A549 (cell line): ENCODE data around the gene PLEKHM2. TPM values are rescaled to one million over a fixed set of nuclear protein-coding genes. Genes with fewer than 3 reads are reported as not detected.
A peak's percentile ranks its signal among the peaks of the same experiment; 100 is the strongest.

ENCODE experiments used
- ATAC-seq, 2 experiments: fragments of 200-7000 bp in 1 of 2; fragments of >200 bp in 1 of 2; cut with Nextera tagmentation in 1 of 2; cut with Tn5 transposase in 1 of 2; 3 replicates each; pipeline versions ENCODE4 v1.8.0 to v1.9.1; 2018 to 2020; ENCODE audit warnings: mild to moderate bottlenecking in 1 of 2, moderate library complexity in 1 of 2
- CTCF ChIA-PET: fragments of 300-600 bp; sonication (Branson Sonifier 250); formaldehyde crosslinking; extraction: SDS; loops from one replicate; lab custom pipeline; 2021; ENCODE audit warnings: antibody characterized with exemption, inconsistent platforms; lab: Yijun Ruan, JAX
- POLR2A ChIA-PET: fragments of 350-600 bp; formaldehyde crosslinking; extraction: SDS; loops from one replicate; lab custom pipeline; 2021; ENCODE audit warnings: antibody characterized with exemption, inconsistent platforms; lab: Yijun Ruan, JAX
- DNase-seq, 2 experiments: peaks; one replicate each; pipeline versions ENCODE4 v3.0.0 to v3.0.0-alpha.2; 2011 to 2016; ENCODE audit warnings: low read depth in 1 of 2, low spot score in 1 of 2
- FAIRE-seq: peaks from 2 replicates; lab custom pipeline; 2011; peaks lifted over from hg19 to GRCh38; lab: Jason Lieb, UNC
- H3K27ac ChIP-seq, 2 experiments: fragments of >200 bp; sonication (Bioruptor Twin); formaldehyde crosslinking; 3 replicates each; pipeline ENCODE4 v1.5.1; 2016 to 2017
- H3K4me1 ChIP-seq: fragments of >200 bp; sonication (Bioruptor Twin); formaldehyde crosslinking; 3 replicates; pipeline ENCODE4 v1.6.1; 2016
- H3K4me2 ChIP-seq: fragments of >200 bp; sonication (Bioruptor Twin); formaldehyde crosslinking; 3 replicates; pipeline ENCODE4 v1.6.1; 2016
- H3K4me3 ChIP-seq: fragments of >200 bp; sonication (Bioruptor Twin); formaldehyde crosslinking; 3 replicates; pipeline ENCODE4 v1.5.1; 2016
- H3K9me3 ChIP-seq: fragments of >200 bp; sonication (Bioruptor Twin); formaldehyde crosslinking; 3 replicates; pipeline ENCODE4 v1.6.1; 2016
- ATOH8 ChIP-seq: fragments of 250-450 bp; sonication (Bioruptor Pico); IDR thresholded peaks from 2 replicates; pipeline ENCODE4 v1.5.0; 2020; ENCODE audit warnings: low read depth, mild to moderate bottlenecking, moderate library complexity
- CBX2 ChIP-seq: fragments of 200-600 bp; sonication (generic); IDR thresholded peaks from 2 replicates; pipeline ENCODE4 v1.6.1; 2016; ENCODE audit warnings: low read depth, mild to moderate bottlenecking, borderline replicate concordance
- CBX8 ChIP-seq: fragments of 200-600 bp; sonication (generic); IDR thresholded peaks from 2 replicates; pipeline ENCODE4 v1.6.1; 2016
- CEBPB ChIP-seq, 2 experiments: fragments of >200 bp in 1 of 2; sonication (Bioruptor Twin) in 1 of 2; formaldehyde crosslinking in 1 of 2; IDR thresholded peaks; 2 replicates each; pipeline ENCODE4 v1.6.1; 2012 to 2016
- CHD2 ChIP-seq: fragments of 150-350 bp; IDR thresholded peaks from 2 replicates; pipeline ENCODE4 v1.6.1; 2014; ENCODE audit warnings: low read length; ENCODE audit not compliant: partially characterized antibody
- CHD4 ChIP-seq: fragments of 200-600 bp; sonication (generic); IDR thresholded peaks from 2 replicates; pipeline ENCODE4 v1.6.1; 2016; ENCODE audit warnings: antibody characterized with exemption, mild to moderate bottlenecking, borderline replicate concordance
- E2F6 ChIP-seq: IDR thresholded peaks from 2 replicates; pipeline ENCODE4 v1.6.1; 2012; ENCODE audit warnings: low read depth, borderline replicate concordance
- EHF ChIP-seq: fragments of 250-450 bp; sonication (Bioruptor Pico); IDR thresholded peaks from 2 replicates; pipeline ENCODE4 v1.5.0; 2020; ENCODE audit warnings: mild to moderate bottlenecking
- EHMT2 ChIP-seq: fragments of 200-600 bp; sonication (generic); IDR thresholded peaks from 2 replicates; pipeline ENCODE4 v1.6.1; 2016; ENCODE audit warnings: antibody characterized with exemption, low read depth, mild to moderate bottlenecking, moderate library complexity
- GATA3 ChIP-seq: IDR thresholded peaks from 2 replicates; pipeline ENCODE4 v1.6.1; 2012; ENCODE audit warnings: borderline replicate concordance
- HDAC2 ChIP-seq: fragments of 200-600 bp; sonication (generic); IDR thresholded peaks from 2 replicates; pipeline ENCODE4 v1.6.1; 2016
- HEYL ChIP-seq: fragments of 250-450 bp; sonication (Bioruptor Pico); IDR thresholded peaks from 2 replicates; pipeline ENCODE4 v1.8.0; 2021; ENCODE audit warnings: mild to moderate bottlenecking, moderate library complexity
- HOXA7 ChIP-seq: fragments of 250-450 bp; sonication (Bioruptor Pico); IDR thresholded peaks from 2 replicates; pipeline ENCODE4 v1.5.0; 2020; ENCODE audit warnings: mild to moderate bottlenecking, moderate library complexity
- NFE2L2 ChIP-seq: fragments of 150-350 bp; conservative IDR thresholded peaks from 2 replicates; pipeline ENCODE4 v1.6.1; 2014; ENCODE audit warnings: low read length
- NPAS2 ChIP-seq: fragments of 250-450 bp; sonication (Bioruptor Pico); IDR thresholded peaks from 2 replicates; pipeline ENCODE4 v1.8.0; 2022; ENCODE audit warnings: mild to moderate bottlenecking, moderate library complexity, borderline replicate concordance
- POLR2AphosphoS2 ChIP-seq: conservative IDR thresholded peaks from 2 replicates; pipeline ENCODE4 v1.6.1; 2012; ENCODE audit warnings: low read length, improper control_type of control experiment, inconsistent platforms
- RCOR1 ChIP-seq: fragments of 150-350 bp; IDR thresholded peaks from 2 replicates; pipeline ENCODE4 v1.6.1; 2014; ENCODE audit warnings: antibody characterized with exemption, low read length, low read depth
- RFX5 ChIP-seq: fragments of 450-650 bp; IDR thresholded peaks from 2 replicates; pipeline ENCODE4 v1.7.1; 2014; ENCODE audit warnings: antibody characterized with exemption, mild to moderate bottlenecking, moderate library complexity
- SMC3 ChIP-seq: fragments of >200 bp; sonication (Bioruptor Twin); formaldehyde crosslinking; IDR thresholded peaks from 3 replicates; pipeline ENCODE4 v1.6.1; 2018; ENCODE audit warnings: inconsistent platforms
- TP53 ChIP-seq: fragments of 250-450 bp; sonication (Bioruptor Pico); IDR thresholded peaks from 2 replicates; pipeline ENCODE4 v1.5.0; 2021; ENCODE audit warnings: mild to moderate bottlenecking, moderate library complexity
- USF2 ChIP-seq: fragments of 450-650 bp; IDR thresholded peaks from 2 replicates; pipeline ENCODE4 v1.6.1; 2014; ENCODE audit warnings: antibody characterized with exemption
- ZNF302 ChIP-seq: fragments of 250-450 bp; sonication (Bioruptor Pico); IDR thresholded peaks from 2 replicates; pipeline ENCODE4 v1.9.0; 2021; ENCODE audit warnings: inconsistent platforms, mild to moderate bottlenecking, moderate library complexity
- ZSCAN20 ChIP-seq: fragments of 250-450 bp; sonication (Bioruptor Pico); IDR thresholded peaks from 2 replicates; pipeline ENCODE4 v1.8.0; 2022; ENCODE audit warnings: mild to moderate bottlenecking, moderate library complexity
- WGBS: methylation state at CpG from one replicate; pipeline ENCODE4 v1.1.6; 2017; ENCODE audit errors: missing lambda C conversion rate; 5-methylcytosine and 5-hydroxymethylcytosine counted together
- polyA plus RNA-seq, 4 experiments: library from polyadenylated mRNA; depleted of rRNA in 3 of 4; stranded (reverse); fragments of >200 nt; fragmentation: RNase III in 1 of 4; extraction: RNeasy Plus Mini Kit Qiagen cat#74134 plus additional on column Dnase treatment in 1 of 4; gene quantifications; 2 replicates in 3 of 4; 3 replicates in 1 of 4; pipeline ENCODE4 v1.2.3, GENCODE V29; 2011 to 2017
- TF ChIP-seq, protein P1 (sequence below): fragments of 150-350 bp; IDR thresholded peaks from 2 replicates; pipeline ENCODE4 v1.6.1; 2014; ENCODE audit warnings: low read depth, mild to moderate bottlenecking, low read length
- TF ChIP-seq, protein P2 (sequence below): fragments of >200 bp; sonication (Bioruptor Twin); formaldehyde crosslinking; IDR thresholded peaks from 2 replicates; pipeline ENCODE4 v1.6.1; 2016

PLEKHM2 gene
- polyA plus RNA-seq, 2 of the 4 experiments (the other 2 are of a cell fraction), result 14.7 to 21.5 TPM

DNA sequence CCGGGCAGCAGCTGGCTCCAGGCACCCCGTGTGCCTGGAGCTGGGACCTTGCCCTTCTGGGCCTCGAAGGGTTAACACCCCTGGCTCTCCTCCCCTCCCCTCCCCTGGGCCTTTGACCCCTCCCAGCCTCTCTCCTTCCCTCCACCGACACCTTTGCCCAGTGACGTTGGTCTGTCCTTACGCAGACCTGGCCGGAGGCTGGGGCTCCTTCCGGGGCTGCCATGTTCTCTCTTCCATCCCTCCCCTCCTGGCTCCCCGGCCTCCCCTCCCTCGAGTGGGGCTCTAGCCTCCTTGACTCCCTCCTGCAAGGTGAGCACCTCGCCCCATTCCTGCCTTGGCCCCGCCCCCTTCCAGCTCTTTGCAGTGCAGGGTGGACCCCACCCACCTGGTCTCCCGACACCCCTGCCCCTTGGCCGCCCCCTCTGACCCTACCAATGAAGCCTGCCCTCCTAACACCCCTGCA lies 58.2 kb downstream of the PLEKHM2 start, which contains the start of gene TMEM82:
Gene TMEM82, plus strand, starts transcription at position 161 of the 463 bp plus-strand sequence. Its CDS starts 61 bp downstream, at position 222.
- no peaks in the 10 kb centered on the region for H3K9me3 ChIP-seq
- ATAC-seq (no peak), FAIRE-seq (no peak), DNase-seq (no peak)
- ChIA-PET CTCF (interaction anchor here (0.8 to 2.2 kb wide), 8 partner anchors 9 to 189 kb away, joined by 3 to 7 read pairs (median 4); no protein-coding TSS in a partner anchor), POLR2A (no interaction called here)
- peak within 1 kb of the TSS; percentile 41; the same call in 1 of the 3 replicates for H3K4me2 ChIP-seq
- H3K4me3 ChIP-seq, result no peak within 1 kb of the TSS
- H3K27ac ChIP-seq, result peak within 1 kb of the TSS; percentile 37 to 77; a peak in 4 of 6 replicates
- TF ChIP-seq E2F6, result no peak
- no peak for TF ChIP-seq SMC3
- TF ChIP-seq, protein P1, sequence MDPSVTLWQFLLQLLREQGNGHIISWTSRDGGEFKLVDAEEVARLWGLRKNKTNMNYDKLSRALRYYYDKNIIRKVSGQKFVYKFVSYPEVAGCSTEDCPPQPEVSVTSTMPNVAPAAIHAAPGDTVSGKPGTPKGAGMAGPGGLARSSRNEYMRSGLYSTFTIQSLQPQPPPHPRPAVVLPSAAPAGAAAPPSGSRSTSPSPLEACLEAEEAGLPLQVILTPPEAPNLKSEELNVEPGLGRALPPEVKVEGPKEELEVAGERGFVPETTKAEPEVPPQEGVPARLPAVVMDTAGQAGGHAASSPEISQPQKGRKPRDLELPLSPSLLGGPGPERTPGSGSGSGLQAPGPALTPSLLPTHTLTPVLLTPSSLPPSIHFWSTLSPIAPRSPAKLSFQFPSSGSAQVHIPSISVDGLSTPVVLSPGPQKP, result no peak
- TF ChIP-seq HDAC2, result no peak
- TF ChIP-seq TP53 (CRISPR knock-in tag), result no peak
- TF ChIP-seq POLR2AphosphoS2, result no peak
- no peak for TF ChIP-seq CBX2
- TF ChIP-seq EHF (CRISPR knock-in tag), result no peak
- no peak for TF ChIP-seq ZNF302
- TF ChIP-seq CHD2, result no peak
- TF ChIP-seq CHD4, result no peak
- TF ChIP-seq CEBPB (IDR thresholded peaks at IDR 0.05), result no peak
- TF ChIP-seq, protein P2, sequence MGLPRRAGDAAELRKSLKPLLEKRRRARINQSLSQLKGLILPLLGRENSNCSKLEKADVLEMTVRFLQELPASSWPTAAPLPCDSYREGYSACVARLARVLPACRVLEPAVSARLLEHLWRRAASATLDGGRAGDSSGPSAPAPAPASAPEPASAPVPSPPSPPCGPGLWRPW, result no peak
- H3K4me1 ChIP-seq, result peaks cover 8% of the 10 kb centered on the region; the same call in 1 of the 3 replicates
- 65% methylated on average over 6 of the region's 14 CpGs for WGBS

- POLR2A ChIA-PET, result no interaction called here
- no peak for TF ChIP-seq SMC3
- no peak for TF ChIP-seq CHD2
- TF ChIP-seq CBX8, result no peak
- no peak for TF ChIP-seq NFE2L2
- no peak for TF ChIP-seq CBX2
- TF ChIP-seq RCOR1, result no peak
- TF ChIP-seq USF2, result no peak
- TF ChIP-seq GATA3, result no peak
- TF ChIP-seq HOXA7 (CRISPR knock-in tag), result no peak
- TF ChIP-seq, all 56 proteins: peak for 0
- no peak for DNase-seq
- H3K27ac ChIP-seq, result peak overlapping the region in 1 of 2 experiments; percentile 41; a peak in 2 of 6 replicates
- ATAC-seq, result 0 out of 6 replicates have a peak, but pooled peaks of 1 of the 2 experiments have one; percentile 9
- no peak for FAIRE-seq
- H3K4me1 ChIP-seq, result peaks cover 13% of the 10 kb centered on the region
- no peak overlapping the region for H3K4me2 ChIP-seq
- no peaks in the 10 kb centered on the region for H3K9me3 ChIP-seq
- no peak overlapping the region for H3K4me3 ChIP-seq
- 86% methylated on average over 11 of the region's 30 CpGs for WGBS
- CTCF ChIA-PET, result interaction anchor here (0.5 to 0.9 kb wide), 3 partner anchors 9 to 150 kb away, joined by 3 to 5 read pairs (median 5); no protein-coding TSS in a partner anchor
These were observed 60.1 kb downstream of the PLEKHM2 start for GRCh38 chr1:15744122-15744679.

DNA sequence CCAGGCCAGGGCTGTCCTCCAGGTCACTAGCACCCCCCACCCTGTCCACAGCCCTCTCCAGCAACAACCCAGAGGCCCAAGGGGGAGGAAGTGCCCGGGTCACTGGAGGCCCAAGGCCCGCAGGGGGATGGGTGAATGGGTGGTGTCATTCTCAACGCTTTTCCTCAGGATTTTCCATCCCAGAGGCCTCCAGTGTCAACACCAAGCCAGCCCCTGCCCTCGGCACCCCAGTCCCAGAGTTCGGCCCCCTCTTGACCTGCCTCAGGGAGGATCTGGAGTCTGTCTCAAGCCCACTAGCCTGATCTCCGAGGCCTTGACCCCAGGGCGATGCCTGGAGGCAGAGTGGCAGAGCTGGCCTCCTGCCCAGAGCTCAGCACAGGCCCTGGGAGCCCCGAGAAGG lies 63.3 kb downstream of the PLEKHM2 start:
- POLR2A ChIA-PET, result no interaction called here

More for the DNA sequence above, 63.3 kb downstream of the PLEKHM2 start:
- H3K4me1 ChIP-seq, result peaks cover 16% of the 10 kb centered on the region
- no peak for TF ChIP-seq ZSCAN20 (CRISPR knock-in tag)
- no peak for TF ChIP-seq HEYL (CRISPR knock-in tag)
- TF ChIP-seq POLR2AphosphoS2, result no peak
- no peak for TF ChIP-seq EHMT2
- no peak for TF ChIP-seq ATOH8 (CRISPR knock-in tag)
- TF ChIP-seq RFX5, result no peak
- no peak for TF ChIP-seq NPAS2 (CRISPR knock-in tag)
- ATAC-seq, result no peak
- no peaks in the 10 kb centered on the region for H3K9me3 ChIP-seq
- H3K4me3 ChIP-seq, result no peak overlapping the region
- FAIRE-seq, result no peak
- H3K27ac ChIP-seq, result peak overlapping the region in 1 of 2 experiments; percentile 69; a peak in 3 of 6 replicates
- 0 out of 3 replicates have a peak overlapping the region, but pooled peaks have one; percentile 14 for H3K4me2 ChIP-seq
- no peak for DNase-seq
- WGBS, result 100% methylated on average over 2 of the region's 8 CpGs
- CTCF ChIA-PET, result no interaction called here
